HepG2 (cell line): Measurements from ENCODE around the gene C1QC. TPM values are rescaled to one million over a fixed set of nuclear protein-coding genes. Genes with fewer than 3 reads are reported as not detected.

Experiments used
- ATAC-seq: fragments of 200-7000 bp; cut with Tn5 transposase; 3 replicates; pipeline ENCODE4 v1.9.1; 2020; ENCODE audit warnings: mild to moderate bottlenecking, moderate library complexity
- BruUV-seq: library from RNA; stranded (reverse); fragments of 400-500 nt; replicated peaks from 2 replicates; lab custom pipeline; 2021; lab: Mats Ljungman, UMichigan
- CTCF ChIA-PET: fragments of 300-600 bp; formaldehyde crosslinking; extraction: SDS; loops from one replicate; lab custom pipeline; 2021; ENCODE audit warnings: low total read pairs, inconsistent platforms, low intra/inter-chr PET ratio; lab: Yijun Ruan, JAX
- POLR2A ChIA-PET: fragments of 350-600 bp; sonication (Branson Sonifier 250); formaldehyde crosslinking; loops from one replicate; lab custom pipeline; 2020; ENCODE audit warnings: antibody characterized with exemption, inconsistent platforms; lab: Yijun Ruan, JAX
- DNase-seq: peaks from one replicate; pipeline ENCODE4 v3.0.0-alpha.2; 2015; ENCODE audit warnings: low spot score
- FAIRE-seq: peaks from 3 replicates; lab custom pipeline; 2011; peaks lifted over from hg19 to GRCh38; lab: Jason Lieb, UNC
- H2AFZ ChIP-seq: one replicate; pipeline ENCODE4 v1.6.1; 2011; ENCODE audit warnings: low read length, inconsistent platforms
- H3K27ac ChIP-seq: fragments of 300-600 bp; 3 replicates; pipeline ENCODE4 v1.8.0; 2011; ENCODE audit warnings: mixed run types, mild to moderate bottlenecking, mixed read lengths, low read length, inconsistent platforms; ENCODE audit not compliant: insufficient read depth; ENCODE audit errors: extremely low read length
- H3K27me3 ChIP-seq, 2 experiments: fragments of 200-600 bp in 1 of 2; 2 replicates in 1 of 2; 3 replicates in 1 of 2; pipeline versions ENCODE4 v1.6.0 to v1.8.0; 2011; ENCODE audit warnings: low read length in 2 of 2, mild to moderate bottlenecking in 2 of 2, moderate library complexity in 2 of 2, inconsistent platforms in 1 of 2; ENCODE audit not compliant: insufficient read depth in 2 of 2, control insufficient read depth in 1 of 2
- H3K36me3 ChIP-seq, 2 experiments: fragments of 200-600 bp in 1 of 2; replicated peaks in 1 of 2; 2 replicates in 1 of 2; 3 replicates in 1 of 2; pipeline versions ENCODE4 v1.5.1 to v1.8.0; 2011; ENCODE audit warnings: low read length in 2 of 2, inconsistent platforms in 1 of 2; ENCODE audit not compliant: insufficient read depth in 2 of 2, control insufficient read depth in 1 of 2
- H3K4me1 ChIP-seq: 2 replicates; pipeline ENCODE4 v1.5.1; 2012; ENCODE audit warnings: low read length, inconsistent platforms; ENCODE audit not compliant: insufficient read depth
- H3K4me2 ChIP-seq: 2 replicates; pipeline ENCODE4 v1.6.0; 2011; ENCODE audit warnings: low read depth, low read length, inconsistent platforms
- H3K4me3 ChIP-seq, 3 experiments: fragments of 200-600 bp in 1 of 3; sonication (generic), shearing (Covaris generic) in 1 of 3; replicated peaks in 1 of 3; 2 replicates each; pipeline ENCODE4 v1.5.1; 2011 to 2016; ENCODE audit warnings: low read length in 3 of 3, inconsistent platforms in 2 of 3, low read depth in 2 of 3, mild to moderate bottlenecking in 2 of 3, control low read depth in 1 of 3, mixed read lengths in 1 of 3; ENCODE audit not compliant: insufficient read depth in 1 of 3
- H3K79me2 ChIP-seq: one replicate; pipeline ENCODE4 v1.6.1; 2011; ENCODE audit warnings: low read length, inconsistent platforms; ENCODE audit not compliant: insufficient read depth
- H3K9ac ChIP-seq: 2 replicates; pipeline ENCODE4 v1.6.0; 2011; ENCODE audit warnings: mild to moderate bottlenecking, low read depth, low read length, inconsistent platforms; ENCODE audit not compliant: insufficient read depth
- H3K9me3 ChIP-seq: 2 replicates; pipeline ENCODE4 v1.5.1; 2012; ENCODE audit warnings: mild to moderate bottlenecking, low read length
- H4K20me1 ChIP-seq: 2 replicates; pipeline ENCODE4 v1.6.0; 2011; ENCODE audit warnings: inconsistent platforms, mild to moderate bottlenecking, low read length, moderate library complexity; ENCODE audit not compliant: insufficient read depth
- FOXO4 ChIP-seq: sonication (generic); formaldehyde crosslinking; conservative IDR thresholded peaks from 2 replicates; pipeline ENCODE4 v1.8.1; 2023; ENCODE audit warnings: missing genetic modification reagents
- KDM1A ChIP-seq: IDR thresholded peaks from 2 replicates; pipeline ENCODE4 v1.6.1; 2016; ENCODE audit warnings: missing compliant biosample characterization
- RAD51 ChIP-seq: fragments of 450-650 bp; IDR thresholded peaks from 2 replicates; pipeline ENCODE4 v1.6.1; 2016; ENCODE audit warnings: borderline replicate concordance
- SMYD3 ChIP-seq: sonication (generic); formaldehyde crosslinking; IDR thresholded peaks from 2 replicates; pipeline ENCODE4 v1.8.1; 2023; ENCODE audit warnings: mild to moderate bottlenecking, missing genetic modification reagents
- ZNF24 ChIP-seq: fragments of 450-650 bp; IDR thresholded peaks from 2 replicates; pipeline ENCODE4 v1.6.1; 2017; ENCODE audit warnings: antibody characterized with exemption, mild to moderate bottlenecking
- ZNF512B ChIP-seq: sonication (generic); formaldehyde crosslinking; IDR thresholded peaks from 2 replicates; pipeline ENCODE4 v1.5.1; 2020; ENCODE audit warnings: missing genetic modification reagents, mild to moderate bottlenecking, borderline replicate concordance
- ZNF687 ChIP-seq: sonication (generic); formaldehyde crosslinking; IDR thresholded peaks from 2 replicates; pipeline ENCODE4 v1.5.1; 2020; ENCODE audit warnings: mild to moderate bottlenecking, missing genetic modification reagents, moderate library complexity
- ZNF768 ChIP-seq: sonication (generic); formaldehyde crosslinking; IDR thresholded peaks from 2 replicates; pipeline ENCODE4 v1.4.0; 2020; ENCODE audit warnings: missing genetic modification reagents
- WGBS: methylation state at CpG from one replicate; pipeline ENCODE4 v1.1.6; 2017; ENCODE audit warnings: low lambda C conversion rate; 5-methylcytosine and 5-hydroxymethylcytosine counted together
- in situ Hi-C: cut with HindIII; loops from 2 replicates; pipeline ENCODE4 v1.10.0; 2017; ENCODE audit warnings: low pct_unique_long_range_greater_than_20kb; ENCODE audit not compliant: extremely low pct_ligation_motif_present
- intact Hi-C: fragments of 100-400 bp; cut with micrococcal nuclease; formaldehyde crosslinking; loops from one replicate; pipeline ENCODE4 v1.10.0; 2022; ENCODE audit not compliant: unreplicated experiment
- polyA plus RNA-seq, 8 experiments: library from polyadenylated mRNA; depleted of rRNA in 3 of 8; stranded (reverse) in 7 of 8; unstranded in 1 of 8; fragments of >200 nt; fragmentation: Illumina TruSeq in 4 of 8; extraction: Trizol in 4 of 8; gene quantifications; 2 replicates each; pipeline versions ENCODE4 v1.2.1 to v1.2.3, GENCODE V29; 2011 to 2016; ENCODE audit warnings: low read depth in 4 of 8, missing spikeins in 1 of 8, mixed read lengths in 1 of 8; ENCODE audit not compliant: insufficient read depth in 1 of 8
- total RNA-seq, 5 experiments: library from RNA; depleted of rRNA; stranded (reverse); fragments of >200 nt; fragmentation: Illumina TruSeq; extraction: Trizol; gene quantifications; 2 replicates each; pipeline ENCODE4 v1.2.3, GENCODE V29; 2016; ENCODE audit warnings: low read depth in 1 of 5

The C1QC gene
- total and polyA plus RNA-seq, 2 of the 13 experiments (the other 11 are each of a cell fraction or from before 2014, with no cell fraction given): not detected

GRCh38 chr1:22658385-22659163, 15.1 kb downstream of the C1QC start:
- ChIA-PET CTCF (no interaction called here), POLR2A (no interaction called here)
- H3K27me3 ChIP-seq: peaks cover 0 to 6% of the 10 kb centered on the region in 2 experiments; a peak in 3 of 5 replicates
- no TSS peak for BruUV-seq
- H3K27ac ChIP-seq: no peak overlapping the region
- H2AFZ ChIP-seq: no peak overlapping the region
- H3K9ac ChIP-seq: no peak overlapping the region
- H3K4me2 ChIP-seq: no peak overlapping the region
- in situ Hi-C loops (no loop called here), intact Hi-C loops (no loop called here)
- WGBS: 1% methylated on average over 3 of the region's 3 CpGs
- no peaks in the 10 kb centered on the region for H3K4me1 ChIP-seq
- H3K36me3 ChIP-seq: no peaks in the 10 kb centered on the region
- TF ChIP-seq ZNF687 (CRISPR knock-in tag): no peak
- FAIRE-seq (no peak), DNase-seq (no peak), ATAC-seq (no peak)
- H3K79me2 ChIP-seq: no peaks in the 10 kb centered on the region
- H3K4me3 ChIP-seq: no peak overlapping the region
- H4K20me1 ChIP-seq: no peaks in the 10 kb centered on the region
- H3K9me3 ChIP-seq: no peaks in the 10 kb centered on the region

- in situ Hi-C loops (no loop called here), intact Hi-C loops (no loop called here)
- Histone ChIP-seq H4K20me1 (no peaks in the 10 kb centered on the region), H3K27me3 (no peaks in the 10 kb centered on the region; a peak in 1 of 5 replicates), H3K9ac (no peak overlapping the region), H3K9me3 (no peaks in the 10 kb centered on the region), H3K4me3 (no peak overlapping the region), H3K4me1 (no peaks in the 10 kb centered on the region), H2AFZ (no peak overlapping the region), H3K79me2 (no peaks in the 10 kb centered on the region), H3K27ac (no peak overlapping the region), H3K36me3 (no peaks in the 10 kb centered on the region), H3K4me2 (no peak overlapping the region)
- FAIRE-seq: no peak
- POLR2A ChIA-PET: no interaction called here
- WGBS: 71% methylated on average over 9 of the region's 19 CpGs
- no peak for DNase-seq
- no peak for ATAC-seq
- CTCF ChIA-PET: no interaction called here
- BruUV-seq: no TSS peak
- TF ChIP-seq KDM1A: no peak
- TF ChIP-seq ZNF512B (CRISPR knock-in tag): no peak
- TF ChIP-seq SMYD3: no peak
- TF ChIP-seq ZNF24: no peak
- TF ChIP-seq RAD51: peak; percentile 32; the same call in 1 of the 2 replicates
- TF ChIP-seq ZNF768 (CRISPR knock-in tag): no peak
- no peak for TF ChIP-seq FOXO4 (CRISPR knock-in tag)
Observed at GRCh38 chr1:22660716-22661241, 17.3 kb downstream of the C1QC start.
